Nephron (organoid): ENCODE data around the gene THRB.

Source experiments
- H3K27ac Mint-ChIP-seq, 3 experiments: 2 replicates each; pipeline ENCODE4 v1.8.0; 2020; ENCODE audit warnings: mixed read lengths in 3 of 3, mild to moderate bottlenecking in 2 of 3, moderate library complexity in 1 of 3
- H3K27me3 Mint-ChIP-seq: 2 replicates; pipeline ENCODE4 v1.8.0; 2021; ENCODE audit warnings: low read depth, mild to moderate bottlenecking, moderate library complexity, mixed read lengths
- H3K36me3 Mint-ChIP-seq: 2 replicates; pipeline ENCODE4 v1.8.0; 2020; ENCODE audit warnings: low read depth, mixed read lengths
- H3K4me1 Mint-ChIP-seq: 2 replicates; pipeline ENCODE4 v1.8.0; 2020; ENCODE audit warnings: mixed read lengths
- H3K4me3 Mint-ChIP-seq, 3 experiments: 2 replicates each; pipeline ENCODE4 v1.8.0; 2020; ENCODE audit warnings: mild to moderate bottlenecking in 3 of 3, mixed read lengths in 3 of 3, moderate library complexity in 2 of 3
- H3K9me3 Mint-ChIP-seq: 2 replicates; pipeline ENCODE4 v1.8.0; 2020; ENCODE audit warnings: mixed read lengths
- CTCF ChIP-seq, 3 experiments: fragments of 200-600 bp; sonication (generic); IDR thresholded peaks; one replicate each; pipeline ENCODE4 v1.5.0; 2021; ENCODE audit warnings: antibody characterized with exemption in 3 of 3; ENCODE audit not compliant: unreplicated experiment in 3 of 3

THRB gene

GRCh38 chr3:24135280-24135679 lies 359.4 kb downstream of the THRB start:
- no peaks in the 10 kb centered on the region for H3K9me3 Mint-ChIP-seq
- no peaks in the 10 kb centered on the region for H3K27me3 Mint-ChIP-seq
- no peak overlapping the region for H3K27ac Mint-ChIP-seq
- H3K4me3 Mint-ChIP-seq: no peak overlapping the region
- no peaks in the 10 kb centered on the region for H3K4me1 Mint-ChIP-seq
- no peak for TF ChIP-seq CTCF (IDR thresholded peaks at IDR 0.05; ENCODE audit: unreplicated experiment in 3 of 3)
- no peaks in the 10 kb centered on the region for H3K36me3 Mint-ChIP-seq

GRCh38 chr3:24133942-24134341 lies 360.7 kb downstream of the THRB start:
- H3K27ac Mint-ChIP-seq: no peak overlapping the region

GRCh38 chr3:24133436-24133835 lies 361.2 kb downstream of the THRB start:
- Mint-ChIP-seq H3K9me3 (no peaks in the 10 kb centered on the region), H3K4me3 (no peak overlapping the region), H3K27me3 (no peaks in the 10 kb centered on the region), H3K27ac (no peak overlapping the region), H3K4me1 (peaks cover 2% of the 10 kb centered on the region), H3K36me3 (no peaks in the 10 kb centered on the region)
- TF ChIP-seq CTCF (IDR thresholded peaks at IDR 0.05; ENCODE audit: unreplicated experiment in 3 of 3): no peak

More at GRCh38 chr3:24133942-24134341, 360.7 kb downstream of the THRB start:
- Mint-ChIP-seq H3K9me3 (no peaks in the 10 kb centered on the region), H3K4me1 (no peaks in the 10 kb centered on the region), H3K36me3 (no peaks in the 10 kb centered on the region), H3K4me3 (no peak overlapping the region), H3K27me3 (no peaks in the 10 kb centered on the region)
- no peak for TF ChIP-seq CTCF (IDR thresholded peaks at IDR 0.05; ENCODE audit: unreplicated experiment in 3 of 3)

GRCh38 chr3:24129549-24129948 lies 365.1 kb downstream of the THRB start:
- Mint-ChIP-seq H3K9me3 (no peaks in the 10 kb centered on the region), H3K27ac (no peak overlapping the region), H3K4me1 (peaks cover 8% of the 10 kb centered on the region), H3K4me3 (no peak overlapping the region), H3K27me3 (no peaks in the 10 kb centered on the region), H3K36me3 (no peaks in the 10 kb centered on the region)
- no peak for TF ChIP-seq CTCF (IDR thresholded peaks at IDR 0.05; ENCODE audit: unreplicated experiment in 3 of 3)

GRCh38 chr3:24128199-24129005 lies 366.2 kb downstream of the THRB start:
- no peak overlapping the region for H3K27ac Mint-ChIP-seq
- no peaks in the 10 kb centered on the region for H3K9me3 Mint-ChIP-seq
- no peak for TF ChIP-seq CTCF (IDR thresholded peaks at IDR 0.05; ENCODE audit: unreplicated experiment in 3 of 3)
- no peaks in the 10 kb centered on the region for H3K36me3 Mint-ChIP-seq
- no peak overlapping the region for H3K4me3 Mint-ChIP-seq
- peaks cover 8% of the 10 kb centered on the region for H3K4me1 Mint-ChIP-seq
- H3K27me3 Mint-ChIP-seq: no peaks in the 10 kb centered on the region

- H3K27ac Mint-ChIP-seq: no peak overlapping the region
- no peak overlapping the region for H3K4me3 Mint-ChIP-seq
- H3K27me3 Mint-ChIP-seq: peaks cover 4% of the 10 kb centered on the region
- TF ChIP-seq CTCF (IDR thresholded peaks at IDR 0.05; ENCODE audit: unreplicated experiment in 3 of 3): no peak
- no peaks in the 10 kb centered on the region for H3K9me3 Mint-ChIP-seq
- H3K4me1 Mint-ChIP-seq: peaks cover 8% of the 10 kb centered on the region
- H3K36me3 Mint-ChIP-seq: no peaks in the 10 kb centered on the region
Measured at GRCh38 chr3:24123596-24123995, 371.1 kb downstream of the THRB start.
